GM23338 (cell line): ENCODE data around the gene MAST4. TPM values are rescaled to one million over a fixed set of nuclear protein-coding genes. Genes with fewer than 3 reads are reported as not detected.

Experiments used
- ATAC-seq: fragments of 200-7000 bp; cut with Tn5 transposase; 3 replicates; pipeline ENCODE4 v1.9.1; 2020
- DNase-seq: peaks from one replicate; pipeline ENCODE4 v3.0.0-alpha.2; 2015; ENCODE audit warnings: low spot score
- H2AFZ ChIP-seq: fragments of 200-600 bp; sonication (generic); 2 replicates; pipeline ENCODE4 v1.8.0; 2016; ENCODE audit warnings: antibody characterized with exemption, mild to moderate bottlenecking, moderate library complexity
- H3F3A ChIP-seq: fragments of 200-600 bp; sonication (generic); replicated peaks from 2 replicates; pipeline ENCODE4 v1.8.0; 2017; ENCODE audit warnings: antibody characterized with exemption, mixed run types, low read depth
- H3K27ac ChIP-seq: fragments of 200-600 bp; sonication (generic); 2 replicates; pipeline ENCODE4 v1.6.1; 2016; ENCODE audit warnings: low read depth
- H3K27me3 ChIP-seq: fragments of 200-600 bp; sonication (generic); 2 replicates; pipeline ENCODE4 v1.8.0; 2016; ENCODE audit warnings: mild to moderate bottlenecking, mixed run types, moderate library complexity; ENCODE audit not compliant: insufficient read depth
- H3K36me3 ChIP-seq: fragments of 200-600 bp; sonication (generic); 2 replicates; pipeline ENCODE4 v1.8.0; 2016; ENCODE audit warnings: mild to moderate bottlenecking; ENCODE audit not compliant: insufficient read depth
- H3K4me1 ChIP-seq: fragments of 200-600 bp; sonication (generic); 2 replicates; pipeline ENCODE4 v1.8.0; 2016; ENCODE audit warnings: mild to moderate bottlenecking, moderate library complexity; ENCODE audit not compliant: insufficient read depth
- H3K4me2 ChIP-seq: fragments of 200-600 bp; sonication (generic); 2 replicates; pipeline ENCODE4 v1.7.1; 2017; ENCODE audit warnings: mixed run types
- H3K4me3 ChIP-seq: fragments of 200-600 bp; sonication (generic); 2 replicates; pipeline ENCODE4 v1.6.1; 2016; ENCODE audit warnings: mixed run types
- H3K79me2 ChIP-seq: fragments of 200-600 bp; sonication (generic); replicated peaks from 2 replicates; pipeline ENCODE4 v1.8.0; 2017; ENCODE audit warnings: mild to moderate bottlenecking; ENCODE audit not compliant: insufficient read depth
- H3K9me2 ChIP-seq: fragments of 200-600 bp; sonication (generic); 2 replicates; pipeline ENCODE4 v1.8.0; 2017; ENCODE audit not compliant: insufficient read depth
- H4K20me1 ChIP-seq: fragments of 200-600 bp; sonication (generic); replicated peaks from 2 replicates; pipeline ENCODE4 v1.8.0; 2017; ENCODE audit warnings: mild to moderate bottlenecking; ENCODE audit not compliant: insufficient read depth
- H3K27ac Mint-ChIP-seq: 2 replicates; pipeline ENCODE4 v1.8.0; 2020; ENCODE audit warnings: inconsistent platforms, mild to moderate bottlenecking, moderate library complexity, mixed read lengths
- H3K27me3 Mint-ChIP-seq: 3 replicates; pipeline ENCODE4 v1.8.0; 2022; ENCODE audit warnings: low read depth, mild to moderate bottlenecking, moderate library complexity, mixed read lengths, inconsistent platforms; ENCODE audit not compliant: insufficient read depth, poor library complexity
- H3K36me3 Mint-ChIP-seq: 3 replicates; pipeline ENCODE4 v1.8.0; 2021; ENCODE audit warnings: low read depth, mild to moderate bottlenecking, inconsistent platforms, moderate library complexity, mixed read lengths
- H3K4me1 Mint-ChIP-seq: 3 replicates; pipeline ENCODE4 v1.8.0; 2020; ENCODE audit warnings: mild to moderate bottlenecking, inconsistent platforms, mixed read lengths
- H3K4me3 Mint-ChIP-seq: 3 replicates; pipeline ENCODE4 v1.8.0; 2021; ENCODE audit warnings: moderate library complexity, mild to moderate bottlenecking, inconsistent platforms, mixed read lengths
- H3K9me3 Mint-ChIP-seq: 3 replicates; pipeline ENCODE4 v1.8.0; 2020; ENCODE audit warnings: moderate library complexity, mild to moderate bottlenecking, inconsistent platforms, mixed read lengths
- ETS1 ChIP-seq: IDR thresholded peaks from 2 replicates; pipeline ENCODE4 v1.6.1; 2016; ENCODE audit warnings: antibody characterized with exemption
- ZNF462 ChIP-seq: fragments of 250-450 bp; sonication (Bioruptor Pico); IDR thresholded peaks from 2 replicates; pipeline ENCODE4 v1.5.0; 2020; ENCODE audit warnings: mild to moderate bottlenecking, moderate library complexity
- polyA plus RNA-seq: library from polyadenylated mRNA; unstranded; fragments of >200 nt; fragmentation: Nextera tagmentation; extraction: Ambion mirVana; gene quantifications from 2 replicates; pipeline ENCODE4 v1.2.1, GENCODE V29; 2016
- total RNA-seq: library from RNA; depleted of rRNA; stranded (reverse); fragments of >200 nt; shearing (Covaris generic); gene quantifications from 2 replicates; pipeline ENCODE4 v1.2.3, GENCODE V29; 2014

MAST4 gene
- total and polyA plus RNA-seq, 2 experiments from 2014 or later: 3.6 to 8.5 TPM

GRCh38 chr5:66862020-66862419, 265.8 kb downstream of the MAST4 start (continued):
- TF ChIP-seq ZNF462: no peak

- H3K4me1 Mint-ChIP-seq: peaks cover 38% of the 10 kb centered on the region
- peak; percentile 65 for ATAC-seq
- H3K4me2 ChIP-seq: 0 out of 2 replicates have a peak overlapping the region, but pooled peaks have one; percentile 3
- no peaks in the 10 kb centered on the region for H4K20me1 ChIP-seq
- no peaks in the 10 kb centered on the region for H3K27me3 Mint-ChIP-seq
- H3K36me3 ChIP-seq: no peaks in the 10 kb centered on the region
- H3K4me1 ChIP-seq: peaks cover 30% of the 10 kb centered on the region
- H3K27ac ChIP-seq: 0 out of 2 replicates have a peak overlapping the region, but pooled peaks have one; percentile 60
- no peaks in the 10 kb centered on the region for H3K27me3 ChIP-seq
- DNase-seq: peak; percentile 54
- no peak overlapping the region for H2AFZ ChIP-seq
- no peaks in the 10 kb centered on the region for H3K9me2 ChIP-seq
- no peaks in the 10 kb centered on the region for H3K36me3 Mint-ChIP-seq
- no peaks in the 10 kb centered on the region for H3K9me3 Mint-ChIP-seq
- H3K79me2 ChIP-seq: no peaks in the 10 kb centered on the region
- TF ChIP-seq ETS1: no peak
- H3K4me3 Mint-ChIP-seq: no peak overlapping the region
- no peak overlapping the region for H3K4me3 ChIP-seq
- no peaks in the 10 kb centered on the region for H3F3A ChIP-seq
- no peak overlapping the region for H3K27ac Mint-ChIP-seq
Measured at GRCh38 chr5:66863243-66864170, 267.3 kb downstream of the MAST4 start.
